Measurements from ENCODE around the gene CCL20.
A peak's percentile ranks its signal among the peaks of the same experiment; 100 is the strongest.

Gene CCL20

DNA sequence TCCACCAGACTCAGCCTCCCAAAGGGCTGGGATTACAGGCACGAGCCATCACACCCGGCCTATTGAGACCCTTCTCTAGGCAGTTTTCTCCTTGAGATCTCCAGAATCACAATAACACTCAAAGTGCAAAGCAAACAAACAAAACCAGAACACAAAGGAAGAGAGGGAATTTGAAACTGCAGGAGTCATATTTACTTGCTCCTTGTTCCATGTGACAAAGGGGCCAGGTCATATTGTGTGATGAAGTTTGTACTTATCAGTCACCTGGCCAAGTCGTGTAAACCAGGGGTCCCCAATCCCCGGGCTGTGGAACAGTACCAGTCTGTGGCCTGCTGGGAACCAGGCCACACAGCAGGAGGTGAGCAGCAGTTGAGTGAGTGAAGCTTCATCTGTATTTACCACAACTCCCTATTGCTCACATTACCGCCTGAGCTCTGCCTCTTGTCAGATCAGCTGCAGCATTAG, 41.4 kb upstream of the CCL20 start:
- no CpG with 5 or more reads among the region's 5 CpGs for WGBS (ENCODE audit: extremely low coverage, insufficient coverage, insufficient read length)
- H3K36me3 ChIP-seq (ENCODE audit: control insufficient read depth in 1 of 2, insufficient read depth in 2 of 2, low read length in 2 of 2), result no peaks in the 10 kb centered on the region
- H3K18ac ChIP-seq (ENCODE audit: low read length), result no peak overlapping the region
- no peak overlapping the region for H4K91ac ChIP-seq (ENCODE audit: low read depth, low read length)
- no peaks in the 10 kb centered on the region for H3K4me1 ChIP-seq (ENCODE audit: control insufficient read depth in 1 of 2, insufficient read depth in 2 of 2, low read length in 2 of 2)
- no peaks in the 10 kb centered on the region for H3K79me1 ChIP-seq (ENCODE audit: low read length)
- H3K79me2 ChIP-seq (ENCODE audit: control insufficient read depth, insufficient read depth, low read length, poor library complexity), result no peaks in the 10 kb centered on the region
- DNase-seq, result no peak
- H3K14ac ChIP-seq (ENCODE audit: low read length), result no peak overlapping the region
- H3K27ac ChIP-seq (ENCODE audit: low read depth, low read length), result no peak overlapping the region
- no peak overlapping the region for H3K9ac ChIP-seq (ENCODE audit: low read length)
- H3K4me3 ChIP-seq (ENCODE audit: low read depth, low read length), result no peak overlapping the region
- no peaks in the 10 kb centered on the region for H3K27me3 ChIP-seq (ENCODE audit: insufficient read depth, low read length)
- no peaks in the 10 kb centered on the region for H3K9me3 ChIP-seq (ENCODE audit: insufficient read depth, low read depth, low read length)
- no peak overlapping the region for H2BK12ac ChIP-seq (ENCODE audit: low read length)
- no peak overlapping the region for H3K4ac ChIP-seq (ENCODE audit: low read depth, low read length)
- no peak overlapping the region for H2BK5ac ChIP-seq (ENCODE audit: low read depth, low read length, poor library complexity)
- H2BK120ac ChIP-seq (ENCODE audit: insufficient read depth, low read length, poor library complexity), result no peak overlapping the region
- H2AFZ ChIP-seq (ENCODE audit: insufficient read depth, low read length, poor library complexity), result no peak overlapping the region
- no peak overlapping the region for H2AK5ac ChIP-seq (ENCODE audit: low read length)
- H3K4me2 ChIP-seq (ENCODE audit: low read length), result no peak overlapping the region
- H4K8ac ChIP-seq (ENCODE audit: low read depth, low read length), result no peak overlapping the region
- H4K12ac ChIP-seq (ENCODE audit: low read depth, low read length), result no peak overlapping the region
- H3K23ac ChIP-seq (ENCODE audit: low read length), result no peak overlapping the region

DNA sequence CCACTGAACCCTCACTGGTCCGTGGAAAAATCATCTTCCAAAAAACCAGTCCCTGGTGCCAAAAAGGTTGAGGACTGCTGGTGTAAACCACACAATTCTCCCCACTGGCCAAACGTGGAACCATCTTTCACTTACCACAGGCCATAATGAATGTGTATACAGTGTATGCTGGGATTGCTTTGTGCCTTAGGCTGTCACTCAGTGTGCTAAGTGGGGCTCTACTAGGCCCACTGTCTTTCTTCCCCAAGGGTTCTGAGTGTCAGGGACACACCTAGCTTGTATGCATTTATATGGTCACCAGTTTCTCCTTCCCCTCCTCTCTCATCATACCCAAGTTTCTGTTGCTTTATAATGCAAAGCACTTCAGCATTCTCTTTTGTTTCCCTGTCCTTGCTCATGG, 40.7 kb upstream of the CCL20 start:
- H2BK12ac ChIP-seq (ENCODE audit: low read length), result no peak overlapping the region
- no peak overlapping the region for H2BK5ac ChIP-seq (ENCODE audit: low read depth, low read length, poor library complexity)
- no peak overlapping the region for H3K4ac ChIP-seq (ENCODE audit: low read depth, low read length)
- H4K91ac ChIP-seq (ENCODE audit: low read depth, low read length), result no peak overlapping the region
- no peak overlapping the region for H2BK120ac ChIP-seq (ENCODE audit: insufficient read depth, low read length, poor library complexity)
- no peaks in the 10 kb centered on the region for H3K27me3 ChIP-seq (ENCODE audit: insufficient read depth, low read length)
- H4K12ac ChIP-seq (ENCODE audit: low read depth, low read length), result no peak overlapping the region
- DNase-seq, result no peak
- no peak overlapping the region for H3K14ac ChIP-seq (ENCODE audit: low read length)
- H3K4me2 ChIP-seq (ENCODE audit: low read length), result no peak overlapping the region
- no peaks in the 10 kb centered on the region for H3K9me3 ChIP-seq (ENCODE audit: insufficient read depth, low read depth, low read length)
- no peak overlapping the region for H3K4me3 ChIP-seq (ENCODE audit: low read depth, low read length)
- no peaks in the 10 kb centered on the region for H3K4me1 ChIP-seq (ENCODE audit: control insufficient read depth in 1 of 2, insufficient read depth in 2 of 2, low read length in 2 of 2)
- no peak overlapping the region for H2AFZ ChIP-seq (ENCODE audit: insufficient read depth, low read length, poor library complexity)
- WGBS (ENCODE audit: extremely low coverage, insufficient coverage, insufficient read length), result no CpG with 5 or more reads among the region's 2 CpGs
- no peak overlapping the region for H3K9ac ChIP-seq (ENCODE audit: low read length)
- no peaks in the 10 kb centered on the region for H3K79me1 ChIP-seq (ENCODE audit: low read length)
- no peaks in the 10 kb centered on the region for H3K79me2 ChIP-seq (ENCODE audit: control insufficient read depth, insufficient read depth, low read length, poor library complexity)
- H4K8ac ChIP-seq (ENCODE audit: low read depth, low read length), result no peak overlapping the region
- H3K36me3 ChIP-seq (ENCODE audit: control insufficient read depth in 1 of 2, insufficient read depth in 2 of 2, low read length in 2 of 2), result no peaks in the 10 kb centered on the region
- no peak overlapping the region for H3K18ac ChIP-seq (ENCODE audit: low read length)
- H2AK5ac ChIP-seq (ENCODE audit: low read length), result no peak overlapping the region
- no peak overlapping the region for H3K27ac ChIP-seq (ENCODE audit: low read depth, low read length)
- H3K23ac ChIP-seq (ENCODE audit: low read length), result no peak overlapping the region

DNA sequence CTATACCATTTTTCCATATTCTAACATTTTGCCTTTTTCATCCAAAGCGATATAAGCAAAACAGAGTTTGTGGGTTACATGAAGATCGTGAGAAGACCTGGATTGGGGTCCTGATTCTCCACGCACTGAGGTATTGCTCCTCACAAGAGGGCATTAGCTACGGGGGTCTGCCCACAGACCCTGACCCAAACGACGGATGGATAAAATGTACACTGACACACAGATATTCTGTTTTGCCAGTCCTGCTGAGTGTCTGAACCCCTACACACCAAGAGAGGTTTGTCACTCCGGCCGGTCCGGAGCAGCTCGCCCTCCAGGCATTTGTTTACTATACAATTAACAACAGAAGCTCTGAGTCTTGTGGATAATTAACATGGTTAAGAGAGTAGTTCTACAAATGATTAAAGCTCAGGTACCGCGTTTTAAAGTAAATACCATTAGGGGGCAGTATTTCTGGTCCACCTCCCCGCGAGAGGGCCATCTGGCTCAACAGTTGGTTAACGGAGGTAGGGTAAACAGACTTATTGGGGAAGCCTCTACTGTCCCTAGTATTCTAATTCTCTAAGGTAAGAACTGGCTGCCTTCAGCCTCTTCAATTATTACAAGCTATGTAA, 39.5 kb upstream of the CCL20 start:
- no peak overlapping the region for H3K27ac ChIP-seq (ENCODE audit: low read depth, low read length)
- H3K79me2 ChIP-seq (ENCODE audit: control insufficient read depth, insufficient read depth, low read length, poor library complexity), result no peaks in the 10 kb centered on the region
- H3K4ac ChIP-seq (ENCODE audit: low read depth, low read length), result no peak overlapping the region
- no CpG with 5 or more reads among the region's 15 CpGs for WGBS (ENCODE audit: extremely low coverage, insufficient coverage, insufficient read length)
- H3K79me1 ChIP-seq (ENCODE audit: low read length), result no peaks in the 10 kb centered on the region
- H3K4me3 ChIP-seq (ENCODE audit: low read depth, low read length), result no peak overlapping the region
- no peak overlapping the region for H2BK120ac ChIP-seq (ENCODE audit: insufficient read depth, low read length, poor library complexity)
- H3K4me2 ChIP-seq (ENCODE audit: low read length), result no peak overlapping the region
- peak overlapping the region; percentile 57 for H2AK5ac ChIP-seq (ENCODE audit: low read length)
- no peak overlapping the region for H3K9ac ChIP-seq (ENCODE audit: low read length)
- no peaks in the 10 kb centered on the region for H3K36me3 ChIP-seq (ENCODE audit: control insufficient read depth in 1 of 2, insufficient read depth in 2 of 2, low read length in 2 of 2)
- peak in 1 of 2 donors; percentile 44 for DNase-seq
- no peak overlapping the region for H2BK5ac ChIP-seq (ENCODE audit: low read depth, low read length, poor library complexity)
- no peaks in the 10 kb centered on the region for H3K9me3 ChIP-seq (ENCODE audit: insufficient read depth, low read depth, low read length)
- no peak overlapping the region for H3K23ac ChIP-seq (ENCODE audit: low read length)
- H4K91ac ChIP-seq (ENCODE audit: low read depth, low read length), result no peak overlapping the region
- H3K27me3 ChIP-seq (ENCODE audit: insufficient read depth, low read length), result no peaks in the 10 kb centered on the region
- no peak overlapping the region for H3K18ac ChIP-seq (ENCODE audit: low read length)
- no peak overlapping the region for H3K14ac ChIP-seq (ENCODE audit: low read length)
- H3K4me1 ChIP-seq (ENCODE audit: control insufficient read depth in 1 of 2, insufficient read depth in 2 of 2, low read length in 2 of 2), result no peaks in the 10 kb centered on the region
- no peak overlapping the region for H4K12ac ChIP-seq (ENCODE audit: low read depth, low read length)
- no peak overlapping the region for H4K8ac ChIP-seq (ENCODE audit: low read depth, low read length)
- H2AFZ ChIP-seq (ENCODE audit: insufficient read depth, low read length, poor library complexity), result no peak overlapping the region
- H2BK12ac ChIP-seq (ENCODE audit: low read length), result peak overlapping the region; percentile 53

DNA sequence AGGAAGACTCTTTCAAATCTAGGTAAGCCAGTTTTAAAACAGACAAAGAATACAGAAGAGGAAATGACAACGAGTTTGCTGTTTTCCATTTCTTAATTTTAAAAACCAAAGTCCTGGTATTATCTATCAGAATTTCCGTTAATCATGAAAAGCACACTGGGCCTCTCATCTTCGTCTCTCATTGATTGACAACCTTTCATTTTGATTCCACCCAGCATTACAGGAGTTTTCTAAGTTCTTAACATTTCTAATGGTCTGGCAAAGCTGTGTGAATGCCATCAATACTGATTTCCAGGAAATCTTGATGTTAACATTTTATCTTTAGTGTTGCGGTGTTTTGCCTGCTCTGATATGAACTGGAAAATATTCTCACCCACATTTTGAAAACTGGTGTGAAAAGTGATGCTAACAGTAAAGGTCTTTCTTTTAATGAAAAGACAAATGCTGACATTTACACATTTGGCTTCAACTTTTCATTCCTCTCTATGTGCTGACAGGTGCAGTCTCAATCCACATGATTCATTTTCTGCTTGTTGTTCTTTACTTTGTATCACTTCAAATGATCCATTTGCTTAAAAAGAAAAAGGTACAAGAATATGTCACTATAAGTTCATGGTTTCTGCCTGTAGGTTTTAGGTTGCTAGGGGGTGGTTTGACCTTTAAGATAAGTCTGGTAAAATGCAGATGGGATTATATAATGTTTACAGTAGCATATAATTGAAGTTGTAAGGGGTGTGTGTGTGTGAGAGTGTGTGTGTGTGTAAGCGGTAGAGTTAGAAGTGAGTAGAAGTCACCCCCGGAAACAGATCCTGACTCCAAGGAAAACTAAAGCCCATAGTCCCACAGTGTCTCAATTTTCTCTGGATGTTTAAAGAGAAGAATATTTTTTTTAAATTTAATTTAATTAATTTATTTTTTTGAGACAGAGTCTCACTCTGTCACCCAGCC, 38.5 kb upstream of the CCL20 start:
- no peak overlapping the region for H4K8ac ChIP-seq (ENCODE audit: low read depth, low read length)
- no peaks in the 10 kb centered on the region for H3K27me3 ChIP-seq (ENCODE audit: insufficient read depth, low read length)
- no peak overlapping the region for H4K12ac ChIP-seq (ENCODE audit: low read depth, low read length)
- H3K4me1 ChIP-seq (ENCODE audit: control insufficient read depth in 1 of 2, insufficient read depth in 2 of 2, low read length in 2 of 2), result no peaks in the 10 kb centered on the region
- H3K4me2 ChIP-seq (ENCODE audit: low read length), result no peak overlapping the region
- H3K4me3 ChIP-seq (ENCODE audit: low read depth, low read length), result no peak overlapping the region
- no peaks in the 10 kb centered on the region for H3K36me3 ChIP-seq (ENCODE audit: control insufficient read depth in 1 of 2, insufficient read depth in 2 of 2, low read length in 2 of 2)
- no CpG with 5 or more reads among the region's 6 CpGs for whole genome bisulfite sequencing (ENCODE audit: extremely low coverage, insufficient coverage, insufficient read length)
- H2AFZ ChIP-seq (ENCODE audit: insufficient read depth, low read length, poor library complexity), result no peak overlapping the region
- no peak overlapping the region for H3K9ac ChIP-seq (ENCODE audit: low read length)
- H3K79me1 ChIP-seq (ENCODE audit: low read length), result no peaks in the 10 kb centered on the region
- H3K23ac ChIP-seq (ENCODE audit: low read length), result no peak overlapping the region
- H3K14ac ChIP-seq (ENCODE audit: low read length), result no peak overlapping the region
- no peak overlapping the region for H3K4ac ChIP-seq (ENCODE audit: low read depth, low read length)
- H2BK120ac ChIP-seq (ENCODE audit: insufficient read depth, low read length, poor library complexity), result no peak overlapping the region
- H4K91ac ChIP-seq (ENCODE audit: low read depth, low read length), result no peak overlapping the region
- no peak overlapping the region for H2BK12ac ChIP-seq (ENCODE audit: low read length)
- no peaks in the 10 kb centered on the region for H3K9me3 ChIP-seq (ENCODE audit: insufficient read depth, low read depth, low read length)
- H3K79me2 ChIP-seq (ENCODE audit: control insufficient read depth, insufficient read depth, low read length, poor library complexity), result no peaks in the 10 kb centered on the region
- no peak overlapping the region for H3K18ac ChIP-seq (ENCODE audit: low read length)
- DNase-seq, result no peak
- H2BK5ac ChIP-seq (ENCODE audit: low read depth, low read length, poor library complexity), result no peak overlapping the region
- no peak overlapping the region for H2AK5ac ChIP-seq (ENCODE audit: low read length)
- H3K27ac ChIP-seq (ENCODE audit: low read depth, low read length), result no peak overlapping the region

All from trophoblast cell (in vitro differentiated cells and primary cell).